ENCODE measurements around the gene GBF1.

GRCh38 chr10:102419269-102420180 lies 174.2 kb downstream of the GBF1 start:
- TF ChIP-seq, protein P1, sequence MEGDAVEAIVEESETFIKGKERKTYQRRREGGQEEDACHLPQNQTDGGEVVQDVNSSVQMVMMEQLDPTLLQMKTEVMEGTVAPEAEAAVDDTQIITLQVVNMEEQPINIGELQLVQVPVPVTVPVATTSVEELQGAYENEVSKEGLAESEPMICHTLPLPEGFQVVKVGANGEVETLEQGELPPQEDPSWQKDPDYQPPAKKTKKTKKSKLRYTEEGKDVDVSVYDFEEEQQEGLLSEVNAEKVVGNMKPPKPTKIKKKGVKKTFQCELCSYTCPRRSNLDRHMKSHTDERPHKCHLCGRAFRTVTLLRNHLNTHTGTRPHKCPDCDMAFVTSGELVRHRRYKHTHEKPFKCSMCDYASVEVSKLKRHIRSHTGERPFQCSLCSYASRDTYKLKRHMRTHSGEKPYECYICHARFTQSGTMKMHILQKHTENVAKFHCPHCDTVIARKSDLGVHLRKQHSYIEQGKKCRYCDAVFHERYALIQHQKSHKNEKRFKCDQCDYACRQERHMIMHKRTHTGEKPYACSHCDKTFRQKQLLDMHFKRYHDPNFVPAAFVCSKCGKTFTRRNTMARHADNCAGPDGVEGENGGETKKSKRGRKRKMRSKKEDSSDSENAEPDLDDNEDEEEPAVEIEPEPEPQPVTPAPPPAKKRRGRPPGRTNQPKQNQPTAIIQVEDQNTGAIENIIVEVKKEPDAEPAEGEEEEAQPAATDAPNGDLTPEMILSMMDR (IDR thresholded peaks at IDR 0.05) = peak in 1 of 4 experiments; percentile 6
- TF ChIP-seq POLR2A (IDR thresholded peaks at IDR 0.05) = no peak
